HepG2 (cell line): Measurements from ENCODE around the gene MIEF1. TPM values are rescaled to one million over a fixed set of nuclear protein-coding genes. Genes with fewer than 3 reads are reported as not detected.

Source experiments
- ATAC-seq: fragments of 200-7000 bp; cut with Tn5 transposase; 3 replicates; pipeline ENCODE4 v1.9.1; 2020; ENCODE audit warnings: mild to moderate bottlenecking, moderate library complexity
- BruUV-seq: library from RNA; stranded (reverse); fragments of 400-500 nt; replicated peaks from 2 replicates; lab custom pipeline; 2021; lab: Mats Ljungman, UMichigan
- CTCF ChIA-PET: fragments of 300-600 bp; formaldehyde crosslinking; extraction: SDS; loops from one replicate; lab custom pipeline; 2021; ENCODE audit warnings: low total read pairs, inconsistent platforms, low intra/inter-chr PET ratio; lab: Yijun Ruan, JAX
- POLR2A ChIA-PET: fragments of 350-600 bp; sonication (Branson Sonifier 250); formaldehyde crosslinking; loops from one replicate; lab custom pipeline; 2020; ENCODE audit warnings: antibody characterized with exemption, inconsistent platforms; lab: Yijun Ruan, JAX
- DNase-seq: peaks from one replicate; pipeline ENCODE4 v3.0.0-alpha.2; 2015; ENCODE audit warnings: low spot score
- FAIRE-seq: peaks from 3 replicates; lab custom pipeline; 2011; peaks lifted over from hg19 to GRCh38; lab: Jason Lieb, UNC
- H2AFZ ChIP-seq: one replicate; pipeline ENCODE4 v1.6.1; 2011; ENCODE audit warnings: low read length, inconsistent platforms
- H3K27ac ChIP-seq: fragments of 300-600 bp; 3 replicates; pipeline ENCODE4 v1.8.0; 2011; ENCODE audit warnings: mixed run types, mild to moderate bottlenecking, mixed read lengths, low read length, inconsistent platforms; ENCODE audit not compliant: insufficient read depth; ENCODE audit errors: extremely low read length
- H3K27me3 ChIP-seq, 2 experiments: fragments of 200-600 bp in 1 of 2; 2 replicates in 1 of 2; 3 replicates in 1 of 2; pipeline versions ENCODE4 v1.6.0 to v1.8.0; 2011; ENCODE audit warnings: low read length in 2 of 2, mild to moderate bottlenecking in 2 of 2, moderate library complexity in 2 of 2, inconsistent platforms in 1 of 2; ENCODE audit not compliant: insufficient read depth in 2 of 2, control insufficient read depth in 1 of 2
- H3K36me3 ChIP-seq, 2 experiments: fragments of 200-600 bp in 1 of 2; replicated peaks in 1 of 2; 2 replicates in 1 of 2; 3 replicates in 1 of 2; pipeline versions ENCODE4 v1.5.1 to v1.8.0; 2011; ENCODE audit warnings: low read length in 2 of 2, inconsistent platforms in 1 of 2; ENCODE audit not compliant: insufficient read depth in 2 of 2, control insufficient read depth in 1 of 2
- H3K4me1 ChIP-seq: 2 replicates; pipeline ENCODE4 v1.5.1; 2012; ENCODE audit warnings: low read length, inconsistent platforms; ENCODE audit not compliant: insufficient read depth
- H3K4me2 ChIP-seq: 2 replicates; pipeline ENCODE4 v1.6.0; 2011; ENCODE audit warnings: low read depth, low read length, inconsistent platforms
- H3K4me3 ChIP-seq, 3 experiments: fragments of 200-600 bp in 1 of 3; sonication (generic), shearing (Covaris generic) in 1 of 3; replicated peaks in 1 of 3; 2 replicates each; pipeline ENCODE4 v1.5.1; 2011 to 2016; ENCODE audit warnings: low read length in 3 of 3, inconsistent platforms in 2 of 3, low read depth in 2 of 3, mild to moderate bottlenecking in 2 of 3, control low read depth in 1 of 3, mixed read lengths in 1 of 3; ENCODE audit not compliant: insufficient read depth in 1 of 3
- H3K79me2 ChIP-seq: one replicate; pipeline ENCODE4 v1.6.1; 2011; ENCODE audit warnings: low read length, inconsistent platforms; ENCODE audit not compliant: insufficient read depth
- H3K9ac ChIP-seq: 2 replicates; pipeline ENCODE4 v1.6.0; 2011; ENCODE audit warnings: mild to moderate bottlenecking, low read depth, low read length, inconsistent platforms; ENCODE audit not compliant: insufficient read depth
- H3K9me3 ChIP-seq: 2 replicates; pipeline ENCODE4 v1.5.1; 2012; ENCODE audit warnings: mild to moderate bottlenecking, low read length
- H4K20me1 ChIP-seq: 2 replicates; pipeline ENCODE4 v1.6.0; 2011; ENCODE audit warnings: inconsistent platforms, mild to moderate bottlenecking, low read length, moderate library complexity; ENCODE audit not compliant: insufficient read depth
- AKAP8 ChIP-seq: sonication (generic); formaldehyde crosslinking; IDR thresholded peaks from 2 replicates; pipeline ENCODE4 v1.5.1; 2020; ENCODE audit warnings: mild to moderate bottlenecking, missing genetic modification reagents
- CC2D1A ChIP-seq: sonication (generic); formaldehyde crosslinking; IDR thresholded peaks from 2 replicates; pipeline ENCODE4 v1.8.1; 2023; ENCODE audit warnings: mild to moderate bottlenecking, missing genetic modification reagents
- HMGA1 ChIP-seq: sonication (generic); formaldehyde crosslinking; conservative IDR thresholded peaks from 2 replicates; pipeline ENCODE4 v1.4.0; 2020; ENCODE audit warnings: missing genetic modification reagents
- HOXA5 ChIP-seq: sonication (generic); formaldehyde crosslinking; IDR thresholded peaks from 2 replicates; pipeline ENCODE4 v1.4.0; 2020; ENCODE audit warnings: missing genetic modification reagents
- ZNF354B ChIP-seq: sonication (generic); formaldehyde crosslinking; IDR thresholded peaks from 2 replicates; pipeline ENCODE4 v1.8.0; 2022; ENCODE audit warnings: mild to moderate bottlenecking, missing genetic modification reagents
- ZNF501 ChIP-seq: sonication (generic); formaldehyde crosslinking; IDR thresholded peaks from 2 replicates; pipeline ENCODE4 v1.5.1; 2020; ENCODE audit warnings: mild to moderate bottlenecking, moderate library complexity, missing genetic modification reagents
- ZNF816 ChIP-seq: sonication (generic); formaldehyde crosslinking; IDR thresholded peaks from 2 replicates; pipeline ENCODE4 v1.8.0; 2022; ENCODE audit warnings: missing genetic modification reagents, mild to moderate bottlenecking, borderline replicate concordance
- WGBS: methylation state at CpG from one replicate; pipeline ENCODE4 v1.1.6; 2017; ENCODE audit warnings: low lambda C conversion rate; 5-methylcytosine and 5-hydroxymethylcytosine counted together
- in situ Hi-C: cut with HindIII; loops from 2 replicates; pipeline ENCODE4 v1.10.0; 2017; ENCODE audit warnings: low pct_unique_long_range_greater_than_20kb; ENCODE audit not compliant: extremely low pct_ligation_motif_present
- intact Hi-C: fragments of 100-400 bp; cut with micrococcal nuclease; formaldehyde crosslinking; loops from one replicate; pipeline ENCODE4 v1.10.0; 2022; ENCODE audit not compliant: unreplicated experiment
- polyA plus RNA-seq, 8 experiments: library from polyadenylated mRNA; depleted of rRNA in 3 of 8; stranded (reverse) in 7 of 8; unstranded in 1 of 8; fragments of >200 nt; fragmentation: Illumina TruSeq in 4 of 8; extraction: Trizol in 4 of 8; gene quantifications; 2 replicates each; pipeline versions ENCODE4 v1.2.1 to v1.2.3, GENCODE V29; 2011 to 2016; ENCODE audit warnings: low read depth in 4 of 8, missing spikeins in 1 of 8, mixed read lengths in 1 of 8; ENCODE audit not compliant: insufficient read depth in 1 of 8
- total RNA-seq, 5 experiments: library from RNA; depleted of rRNA; stranded (reverse); fragments of >200 nt; fragmentation: Illumina TruSeq; extraction: Trizol; gene quantifications; 2 replicates each; pipeline ENCODE4 v1.2.3, GENCODE V29; 2016; ENCODE audit warnings: low read depth in 1 of 5
- TF ChIP-seq, protein P1 (sequence below): sonication (generic); formaldehyde crosslinking; IDR thresholded peaks from one replicate; pipeline ENCODE4 v1.5.1; 2020; ENCODE audit warnings: mild to moderate bottlenecking, missing genetic modification reagents; ENCODE audit errors: not compliant biosample characterization
- TF ChIP-seq, protein P2 (sequence below): sonication (generic); formaldehyde crosslinking; IDR thresholded peaks from 2 replicates; pipeline ENCODE4 v1.8.0; 2022; ENCODE audit warnings: missing genetic modification reagents, mild to moderate bottlenecking, moderate library complexity, borderline replicate concordance
- TF ChIP-seq, protein P3 (sequence below): sonication (generic); formaldehyde crosslinking; conservative IDR thresholded peaks from 2 replicates; pipeline ENCODE4 v1.4.0; 2020; ENCODE audit warnings: missing genetic modification reagents
- TF ChIP-seq, protein P4 (sequence below): sonication (generic); formaldehyde crosslinking; IDR thresholded peaks from 2 replicates; pipeline ENCODE4 v1.8.0; 2022; ENCODE audit warnings: missing genetic modification reagents, low read depth, mild to moderate bottlenecking, borderline replicate concordance
- TF ChIP-seq, protein P5 (sequence below): sonication (generic); formaldehyde crosslinking; IDR thresholded peaks from 2 replicates; pipeline ENCODE4 v1.5.1; 2020; ENCODE audit warnings: missing genetic modification reagents, mild to moderate bottlenecking, borderline replicate concordance

Gene MIEF1
- total and polyA plus RNA-seq, 2 of the 13 experiments (the other 11 are each of a cell fraction or from before 2014, with no cell fraction given): 21.7 to 34.8 TPM

DNA sequence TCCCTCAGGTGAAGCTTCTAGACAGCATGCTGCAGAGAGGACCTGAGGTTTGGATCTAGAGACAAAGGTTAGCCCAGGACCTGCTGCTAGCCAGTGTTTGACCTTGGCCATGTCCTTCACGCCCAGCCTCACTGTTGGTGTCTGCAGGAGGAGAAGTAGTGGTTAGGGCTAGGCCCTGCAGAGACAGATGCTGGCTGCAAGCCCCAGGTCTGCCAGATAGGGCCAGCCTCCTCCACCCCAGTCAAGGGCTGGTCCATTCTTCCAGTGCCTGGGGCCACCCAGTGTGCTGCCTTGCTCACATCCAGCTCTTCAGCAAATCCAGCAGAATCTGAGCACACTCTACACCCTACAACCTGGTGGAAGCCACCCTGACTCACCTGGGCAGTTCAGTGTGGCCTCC, 21.5 kb upstream of the MIEF1 start:
- POLR2A ChIA-PET: interaction anchor here (1.1 kb wide), 1 partner anchor 39 kb away, joined by 4 read pairs; the partner anchor contains the start of gene ATF4
- FAIRE-seq: no peak
- TF ChIP-seq, protein P1, sequence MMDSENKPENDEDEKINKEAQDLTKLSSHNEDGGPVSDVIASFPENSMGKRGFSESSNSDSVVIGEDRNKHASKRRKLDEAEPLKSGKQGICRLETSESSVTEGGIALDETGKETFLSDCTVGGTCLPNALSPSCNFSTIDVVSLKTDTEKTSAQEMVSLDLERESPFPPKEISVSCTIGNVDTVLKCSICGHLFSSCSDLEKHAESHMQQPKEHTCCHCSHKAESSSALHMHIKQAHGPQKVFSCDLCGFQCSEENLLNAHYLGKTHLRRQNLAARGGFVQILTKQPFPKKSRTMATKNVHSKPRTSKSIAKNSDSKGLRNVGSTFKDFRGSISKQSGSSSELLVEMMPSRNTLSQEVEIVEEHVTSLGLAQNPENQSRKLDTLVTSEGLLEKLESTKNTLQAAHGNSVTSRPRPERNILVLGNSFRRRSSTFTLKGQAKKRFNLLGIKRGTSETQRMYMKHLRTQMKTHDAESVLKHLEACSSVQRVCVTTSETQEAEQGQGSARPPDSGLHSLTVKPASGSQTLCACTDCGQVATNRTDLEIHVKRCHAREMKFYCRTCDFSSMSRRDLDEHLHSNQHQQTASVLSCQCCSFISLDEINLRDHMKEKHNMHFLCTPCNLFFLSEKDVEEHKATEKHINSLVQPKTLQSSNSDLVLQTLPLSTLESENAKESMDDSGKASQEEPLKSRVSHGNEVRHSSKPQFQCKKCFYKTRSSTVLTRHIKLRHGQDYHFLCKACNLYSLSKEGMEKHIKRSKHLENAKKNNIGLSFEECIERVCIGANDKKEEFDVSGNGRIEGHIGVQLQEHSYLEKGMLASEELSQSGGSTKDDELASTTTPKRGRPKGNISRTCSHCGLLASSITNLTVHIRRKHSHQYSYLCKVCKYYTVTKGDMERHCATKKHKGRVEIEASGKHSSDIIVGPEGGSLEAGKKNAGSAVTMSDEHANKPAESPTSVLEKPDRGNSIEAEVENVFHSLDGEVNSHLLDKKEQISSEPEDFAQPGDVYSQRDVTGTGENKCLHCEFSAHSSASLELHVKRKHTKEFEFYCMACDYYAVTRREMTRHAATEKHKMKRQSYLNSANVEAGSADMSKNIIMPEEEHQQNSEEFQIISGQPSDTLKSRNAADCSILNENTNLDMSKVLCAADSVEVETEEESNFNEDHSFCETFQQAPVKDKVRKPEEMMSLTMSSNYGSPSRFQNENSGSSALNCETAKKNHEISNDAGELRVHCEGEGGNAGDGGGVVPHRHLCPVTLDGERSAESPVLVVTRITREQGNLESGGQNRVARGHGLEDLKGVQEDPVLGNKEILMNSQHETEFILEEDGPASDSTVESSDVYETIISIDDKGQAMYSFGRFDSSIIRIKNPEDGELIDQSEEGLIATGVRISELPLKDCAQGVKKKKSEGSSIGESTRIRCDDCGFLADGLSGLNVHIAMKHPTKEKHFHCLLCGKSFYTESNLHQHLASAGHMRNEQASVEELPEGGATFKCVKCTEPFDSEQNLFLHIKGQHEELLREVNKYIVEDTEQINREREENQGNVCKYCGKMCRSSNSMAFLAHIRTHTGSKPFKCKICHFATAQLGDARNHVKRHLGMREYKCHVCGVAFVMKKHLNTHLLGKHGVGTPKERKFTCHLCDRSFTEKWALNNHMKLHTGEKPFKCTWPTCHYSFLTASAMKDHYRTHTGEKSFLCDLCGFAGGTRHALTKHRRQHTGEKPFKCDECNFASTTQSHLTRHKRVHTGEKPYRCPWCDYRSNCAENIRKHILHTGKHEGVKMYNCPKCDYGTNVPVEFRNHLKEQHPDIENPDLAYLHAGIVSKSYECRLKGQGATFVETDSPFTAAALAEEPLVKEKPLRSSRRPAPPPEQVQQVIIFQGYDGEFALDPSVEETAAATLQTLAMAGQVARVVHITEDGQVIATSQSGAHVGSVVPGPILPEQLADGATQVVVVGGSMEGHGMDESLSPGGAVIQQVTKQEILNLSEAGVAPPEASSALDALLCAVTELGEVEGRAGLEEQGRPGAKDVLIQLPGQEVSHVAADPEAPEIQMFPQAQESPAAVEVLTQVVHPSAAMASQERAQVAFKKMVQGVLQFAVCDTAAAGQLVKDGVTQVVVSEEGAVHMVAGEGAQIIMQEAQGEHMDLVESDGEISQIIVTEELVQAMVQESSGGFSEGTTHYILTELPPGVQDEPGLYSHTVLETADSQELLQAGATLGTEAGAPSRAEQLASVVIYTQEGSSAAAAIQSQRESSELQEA (CRISPR knock-in tag): no peak
- TF ChIP-seq AKAP8 (CRISPR knock-in tag) (no peak), HOXA5 (CRISPR knock-in tag) (no peak), ZNF354B (no peak), CC2D1A (no peak), ZNF501 (CRISPR knock-in tag) (no peak), ZNF816 (no peak), HMGA1 (CRISPR knock-in tag) (no peak)
- TF ChIP-seq, protein P2, sequence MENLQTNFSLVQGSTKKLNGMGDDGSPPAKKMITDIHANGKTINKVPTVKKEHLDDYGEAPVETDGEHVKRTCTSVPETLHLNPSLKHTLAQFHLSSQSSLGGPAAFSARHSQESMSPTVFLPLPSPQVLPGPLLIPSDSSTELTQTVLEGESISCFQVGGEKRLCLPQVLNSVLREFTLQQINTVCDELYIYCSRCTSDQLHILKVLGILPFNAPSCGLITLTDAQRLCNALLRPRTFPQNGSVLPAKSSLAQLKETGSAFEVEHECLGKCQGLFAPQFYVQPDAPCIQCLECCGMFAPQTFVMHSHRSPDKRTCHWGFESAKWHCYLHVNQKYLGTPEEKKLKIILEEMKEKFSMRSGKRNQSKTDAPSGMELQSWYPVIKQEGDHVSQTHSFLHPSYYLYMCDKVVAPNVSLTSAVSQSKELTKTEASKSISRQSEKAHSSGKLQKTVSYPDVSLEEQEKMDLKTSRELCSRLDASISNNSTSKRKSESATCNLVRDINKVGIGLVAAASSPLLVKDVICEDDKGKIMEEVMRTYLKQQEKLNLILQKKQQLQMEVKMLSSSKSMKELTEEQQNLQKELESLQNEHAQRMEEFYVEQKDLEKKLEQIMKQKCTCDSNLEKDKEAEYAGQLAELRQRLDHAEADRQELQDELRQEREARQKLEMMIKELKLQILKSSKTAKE: no peak
- TF ChIP-seq, protein P3, sequence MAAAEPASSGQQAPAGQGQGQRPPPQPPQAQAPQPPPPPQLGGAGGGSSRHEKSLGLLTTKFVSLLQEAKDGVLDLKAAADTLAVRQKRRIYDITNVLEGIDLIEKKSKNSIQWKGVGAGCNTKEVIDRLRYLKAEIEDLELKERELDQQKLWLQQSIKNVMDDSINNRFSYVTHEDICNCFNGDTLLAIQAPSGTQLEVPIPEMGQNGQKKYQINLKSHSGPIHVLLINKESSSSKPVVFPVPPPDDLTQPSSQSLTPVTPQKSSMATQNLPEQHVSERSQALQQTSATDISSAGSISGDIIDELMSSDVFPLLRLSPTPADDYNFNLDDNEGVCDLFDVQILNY (CRISPR knock-in tag): no peak
- TF ChIP-seq, protein P4, sequence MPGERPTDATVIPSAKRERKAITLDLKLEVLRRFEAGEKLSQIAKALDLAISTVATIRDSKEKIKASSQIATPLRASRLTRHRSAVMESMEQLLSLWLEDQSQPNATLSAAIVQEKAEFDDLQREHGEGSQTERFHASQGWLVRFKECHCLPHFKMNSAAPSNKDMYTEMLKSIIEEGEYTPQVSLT (CRISPR knock-in tag): no peak
- TF ChIP-seq, protein P5, sequence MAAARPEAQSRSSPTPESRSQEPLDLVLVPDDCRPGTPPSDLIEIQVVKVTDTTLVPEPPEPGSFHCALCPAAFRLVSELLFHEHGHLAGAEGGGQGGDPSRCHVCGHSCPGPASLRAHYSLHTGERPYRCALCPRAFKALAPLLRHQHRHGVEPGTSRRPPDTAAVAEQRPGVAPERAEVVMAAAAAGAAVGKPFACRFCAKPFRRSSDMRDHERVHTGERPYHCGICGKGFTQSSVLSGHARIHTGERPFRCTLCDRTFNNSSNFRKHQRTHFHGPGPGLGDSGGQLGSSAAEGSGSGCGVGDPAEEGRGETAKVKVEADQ (CRISPR knock-in tag): no peak

More for the DNA sequence above, 21.5 kb upstream of the MIEF1 start:
- no peaks in the 10 kb centered on the region for H3K9me3 ChIP-seq
- no peaks in the 10 kb centered on the region for H3K79me2 ChIP-seq
- DNase-seq: no peak
- no peak overlapping the region for H2AFZ ChIP-seq
- no TSS peak for BruUV-seq
- no peaks in the 10 kb centered on the region for H3K36me3 ChIP-seq
- no peak overlapping the region for H3K4me2 ChIP-seq
- H3K9ac ChIP-seq: no peak overlapping the region
- in situ Hi-C loops: no loop called here
- no peak overlapping the region for H3K27ac ChIP-seq
- H3K27me3 ChIP-seq: no peaks in the 10 kb centered on the region; a peak in 1 of 5 replicates
- CTCF ChIA-PET: no interaction called here
- no CpG with 5 or more reads among the region's 1 CpG for WGBS
- intact Hi-C loops: no loop called here
- no peaks in the 10 kb centered on the region for H4K20me1 ChIP-seq
- no peak for ATAC-seq
- H3K4me3 ChIP-seq: no peak overlapping the region
- peaks cover 1% of the 10 kb centered on the region; the same call in 1 of the 2 replicates for H3K4me1 ChIP-seq
